ENCODE data around the gene BACE1-AS.
"Not testable (repeated sequence)": the region's sequence is repeated elsewhere in the genome, so short reads cannot be mapped to it uniquely, and the experiment has no call there.

Gene BACE1-AS

GRCh38 chr11:117327255-117327566, 36.1 kb downstream of the BACE1-AS start:
- DNase-seq (ENCODE audit: low read depth), result not testable (repeated sequence)

GRCh38 chr11:117327567-117328374, 36.6 kb downstream of the BACE1-AS start, which contains the start of gene CEP164:
TSS of gene CEP164 (plus strand) at chr11:117327854. CDS start at chr11:117338587, 10,733 bp downstream.
- DNase-seq (ENCODE audit: low read depth), result peak; percentile 82

- peak; percentile 5 for DNase-seq (ENCODE audit: low read depth)
These were observed 37.3 kb downstream of the BACE1-AS start for GRCh38 chr11:117328375-117329010.

GRCh38 chr11:117332843-117333242, 41.7 kb downstream of the BACE1-AS start:
- DNase-seq (ENCODE audit: low read depth), result no peak

- no peak for DNase-seq (ENCODE audit: low read depth)
These were observed 42.8 kb downstream of the BACE1-AS start for GRCh38 chr11:117333917-117334316.

GRCh38 chr11:117334896-117335295, 43.8 kb downstream of the BACE1-AS start:
- no peak for DNase-seq (ENCODE audit: low read depth)

- DNase-seq (ENCODE audit: low read depth), result no peak
These were observed 44.3 kb downstream of the BACE1-AS start for GRCh38 chr11:117335399-117335798.

- no peak for DNase-seq (ENCODE audit: low read depth)
These were observed 45.9 kb downstream of the BACE1-AS start for GRCh38 chr11:117337076-117337475.

Measured in HS-5 (cell line).